Astrocyte (in vitro differentiated cells and primary cell): ENCODE results near the gene DTNB. TPM values are rescaled to one million over a fixed set of nuclear protein-coding genes. Genes with fewer than 3 reads are reported as not detected.

ENCODE experiments used
- DNase-seq: peaks from one replicate; pipeline ENCODE4 v3.0.0-alpha.2; 2010; ENCODE audit warnings: low read depth
- FAIRE-seq: peaks from 2 replicates; lab custom pipeline; 2011; peaks lifted over from hg19 to GRCh38; lab: Jason Lieb, UNC
- H2AFZ ChIP-seq: 2 replicates; pipeline ENCODE4 v1.6.0; 2012; ENCODE audit warnings: low read depth, low read length, inconsistent platforms
- H3K27ac ChIP-seq: 2 replicates; pipeline ENCODE4 v1.5.1; 2011; ENCODE audit warnings: low read depth, low read length, inconsistent platforms
- H3K27me3 ChIP-seq: 2 replicates; pipeline ENCODE4 v1.6.0; 2011; ENCODE audit warnings: low read length, inconsistent platforms; ENCODE audit not compliant: insufficient read depth
- H3K36me3 ChIP-seq: 2 replicates; pipeline ENCODE4 v1.5.1; 2011; ENCODE audit warnings: low read length, inconsistent platforms; ENCODE audit not compliant: insufficient read depth
- H3K4me1 ChIP-seq: 2 replicates; pipeline ENCODE4 v1.5.1; 2011; ENCODE audit warnings: low read length, inconsistent platforms; ENCODE audit not compliant: insufficient read depth
- H3K4me2 ChIP-seq: 2 replicates; pipeline ENCODE4 v1.6.0; 2012; ENCODE audit warnings: low read length, inconsistent platforms
- H3K4me3 ChIP-seq: 2 replicates; pipeline ENCODE4 v1.5.1; 2011; ENCODE audit warnings: low read depth, mild to moderate bottlenecking, low read length, inconsistent platforms; ENCODE audit not compliant: insufficient read depth
- H3K79me2 ChIP-seq: 2 replicates; pipeline ENCODE4 v1.6.0; 2012; ENCODE audit warnings: mild to moderate bottlenecking, low read length, inconsistent platforms; ENCODE audit not compliant: insufficient read depth
- H3K9ac ChIP-seq: 2 replicates; pipeline ENCODE4 v1.6.0; 2012; ENCODE audit warnings: mild to moderate bottlenecking, low read length, inconsistent platforms
- H3K9me3 ChIP-seq: 2 replicates; pipeline ENCODE4 v1.5.1; 2012; ENCODE audit warnings: low read depth, mild to moderate bottlenecking, low read length, inconsistent platforms; ENCODE audit not compliant: insufficient read depth
- H4K20me1 ChIP-seq: 2 replicates; pipeline ENCODE4 v1.6.0; 2012; ENCODE audit warnings: low read length, inconsistent platforms; ENCODE audit not compliant: insufficient read depth
- H3K27ac Mint-ChIP-seq: one replicate; pipeline ENCODE4 v1.8.0; 2021; ENCODE audit warnings: mild to moderate bottlenecking, mixed read lengths; ENCODE audit not compliant: unreplicated experiment
- H3K27me3 Mint-ChIP-seq: one replicate; pipeline ENCODE4 v1.8.0; 2021; ENCODE audit warnings: low read depth, mixed read lengths; ENCODE audit not compliant: unreplicated experiment
- H3K36me3 Mint-ChIP-seq: one replicate; pipeline ENCODE4 v1.8.0; 2021; ENCODE audit warnings: low read depth, mixed read lengths; ENCODE audit not compliant: unreplicated experiment
- H3K4me1 Mint-ChIP-seq: one replicate; pipeline ENCODE4 v1.8.0; 2021; ENCODE audit warnings: low read depth, mixed read lengths; ENCODE audit not compliant: unreplicated experiment
- H3K4me3 Mint-ChIP-seq: one replicate; pipeline ENCODE4 v1.8.0; 2021; ENCODE audit warnings: mild to moderate bottlenecking, moderate library complexity, mixed read lengths; ENCODE audit not compliant: unreplicated experiment
- H3K9me3 Mint-ChIP-seq: one replicate; pipeline ENCODE4 v1.8.0; 2021; ENCODE audit warnings: mild to moderate bottlenecking, mixed read lengths; ENCODE audit not compliant: unreplicated experiment
- EZH2 ChIP-seq: IDR thresholded peaks from 2 replicates; pipeline ENCODE4 v1.6.1; 2012; ENCODE audit warnings: mild to moderate bottlenecking, low read length, inconsistent platforms; ENCODE audit not compliant: insufficient read depth
- total RNA-seq: library from RNA; stranded (reverse); gene quantifications from 2 replicates; pipeline ENCODE4 v1.2.1, GENCODE V29; 2021
- TF ChIP-seq, protein P1 (sequence below): IDR thresholded peaks from 2 replicates; pipeline ENCODE4 v1.5.1; 2011; ENCODE audit warnings: low read depth, mild to moderate bottlenecking, inconsistent platforms, low read length, moderate library complexity; ENCODE audit not compliant: insufficient read depth

The DTNB gene
- total RNA-seq, 1 donor from 2014 or later, result 5.1 TPM

DNA sequence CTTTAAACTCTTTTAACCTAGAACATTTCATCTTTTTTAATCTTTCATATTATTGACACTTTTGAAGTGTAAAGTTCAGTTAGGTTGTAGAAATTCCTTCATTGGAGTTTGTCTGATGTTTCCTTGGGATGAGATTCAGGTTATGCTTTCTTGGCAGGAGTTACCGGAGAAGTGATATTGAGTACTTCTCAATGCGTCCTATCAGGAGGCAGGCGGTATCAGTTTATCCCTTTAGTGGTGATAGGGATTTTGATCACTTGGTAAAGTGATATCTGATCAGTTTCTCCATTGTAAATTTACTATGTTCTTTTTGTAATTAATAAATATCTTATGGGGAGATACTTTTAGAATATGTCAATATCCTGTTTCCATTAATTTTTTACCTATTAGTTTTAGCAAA lies 78.4 kb downstream of the DTNB start:
- peaks cover 3% of the 10 kb centered on the region for H3K4me1 Mint-ChIP-seq
- H2AFZ ChIP-seq, result no peak overlapping the region
- H3K27me3 ChIP-seq, result no peaks in the 10 kb centered on the region
- H4K20me1 ChIP-seq, result no peaks in the 10 kb centered on the region
- H3K27ac ChIP-seq, result no peak overlapping the region
- no peaks in the 10 kb centered on the region for H3K9me3 ChIP-seq
- DNase-seq, result no peak
- no peaks in the 10 kb centered on the region for H3K9me3 Mint-ChIP-seq
- no peaks in the 10 kb centered on the region for H3K36me3 ChIP-seq
- no peak for FAIRE-seq
- no peak overlapping the region for H3K27ac Mint-ChIP-seq
- no peaks in the 10 kb centered on the region for H3K79me2 ChIP-seq
- H3K4me3 Mint-ChIP-seq, result no peak overlapping the region
- H3K36me3 Mint-ChIP-seq, result no peaks in the 10 kb centered on the region
- H3K4me3 ChIP-seq, result no peak overlapping the region
- H3K9ac ChIP-seq, result no peak overlapping the region
- no peaks in the 10 kb centered on the region for H3K4me1 ChIP-seq
- H3K4me2 ChIP-seq, result no peak overlapping the region
- H3K27me3 Mint-ChIP-seq, result no peaks in the 10 kb centered on the region
- TF ChIP-seq EZH2, result no peak
- TF ChIP-seq, protein P1, sequence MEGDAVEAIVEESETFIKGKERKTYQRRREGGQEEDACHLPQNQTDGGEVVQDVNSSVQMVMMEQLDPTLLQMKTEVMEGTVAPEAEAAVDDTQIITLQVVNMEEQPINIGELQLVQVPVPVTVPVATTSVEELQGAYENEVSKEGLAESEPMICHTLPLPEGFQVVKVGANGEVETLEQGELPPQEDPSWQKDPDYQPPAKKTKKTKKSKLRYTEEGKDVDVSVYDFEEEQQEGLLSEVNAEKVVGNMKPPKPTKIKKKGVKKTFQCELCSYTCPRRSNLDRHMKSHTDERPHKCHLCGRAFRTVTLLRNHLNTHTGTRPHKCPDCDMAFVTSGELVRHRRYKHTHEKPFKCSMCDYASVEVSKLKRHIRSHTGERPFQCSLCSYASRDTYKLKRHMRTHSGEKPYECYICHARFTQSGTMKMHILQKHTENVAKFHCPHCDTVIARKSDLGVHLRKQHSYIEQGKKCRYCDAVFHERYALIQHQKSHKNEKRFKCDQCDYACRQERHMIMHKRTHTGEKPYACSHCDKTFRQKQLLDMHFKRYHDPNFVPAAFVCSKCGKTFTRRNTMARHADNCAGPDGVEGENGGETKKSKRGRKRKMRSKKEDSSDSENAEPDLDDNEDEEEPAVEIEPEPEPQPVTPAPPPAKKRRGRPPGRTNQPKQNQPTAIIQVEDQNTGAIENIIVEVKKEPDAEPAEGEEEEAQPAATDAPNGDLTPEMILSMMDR, result no peak

DNA sequence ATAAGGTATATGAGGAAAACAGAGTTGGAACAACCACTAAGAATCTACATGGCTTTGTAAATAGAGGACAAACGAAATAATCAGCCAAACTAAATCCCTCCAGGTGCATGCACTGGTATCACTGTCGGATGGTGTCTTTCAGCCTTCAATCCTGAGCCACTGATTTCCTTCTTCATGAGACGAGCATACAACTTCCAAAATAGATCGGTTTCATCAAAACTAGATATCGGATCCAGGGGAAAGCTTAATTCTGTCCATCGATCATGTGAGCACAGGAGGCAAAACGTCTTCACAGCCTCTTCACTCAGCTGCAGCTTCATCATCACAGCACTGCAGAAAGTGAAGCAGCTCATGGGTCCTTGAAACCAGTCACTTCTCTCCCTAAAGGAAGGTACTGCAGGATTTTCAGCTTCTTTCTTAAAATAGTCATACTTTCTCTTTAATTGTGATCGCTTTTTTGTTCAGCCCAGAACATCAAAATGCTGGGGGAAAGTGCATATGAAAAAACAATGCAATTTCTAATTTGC lies 80.5 kb downstream of the DTNB start:
- DNase-seq (no peak), FAIRE-seq (no peak)
- Histone ChIP-seq H3K27me3 (no peaks in the 10 kb centered on the region), H3K4me3 (no peak overlapping the region), H3K4me2 (no peak overlapping the region), H3K79me2 (no peaks in the 10 kb centered on the region), H3K4me1 (no peaks in the 10 kb centered on the region), H4K20me1 (no peaks in the 10 kb centered on the region), H3K36me3 (no peaks in the 10 kb centered on the region), H3K27ac (no peak overlapping the region), H2AFZ (no peak overlapping the region), H3K9ac (no peak overlapping the region), H3K9me3 (no peaks in the 10 kb centered on the region)
- no peaks in the 10 kb centered on the region for H3K27me3 Mint-ChIP-seq
- no peak overlapping the region for H3K27ac Mint-ChIP-seq
- H3K36me3 Mint-ChIP-seq, result no peaks in the 10 kb centered on the region
- peaks cover 5% of the 10 kb centered on the region for H3K4me1 Mint-ChIP-seq
- TF ChIP-seq, protein P1, result no peak
- no peak for TF ChIP-seq EZH2
- no peak overlapping the region for H3K4me3 Mint-ChIP-seq
- H3K9me3 Mint-ChIP-seq, result no peaks in the 10 kb centered on the region

DNA sequence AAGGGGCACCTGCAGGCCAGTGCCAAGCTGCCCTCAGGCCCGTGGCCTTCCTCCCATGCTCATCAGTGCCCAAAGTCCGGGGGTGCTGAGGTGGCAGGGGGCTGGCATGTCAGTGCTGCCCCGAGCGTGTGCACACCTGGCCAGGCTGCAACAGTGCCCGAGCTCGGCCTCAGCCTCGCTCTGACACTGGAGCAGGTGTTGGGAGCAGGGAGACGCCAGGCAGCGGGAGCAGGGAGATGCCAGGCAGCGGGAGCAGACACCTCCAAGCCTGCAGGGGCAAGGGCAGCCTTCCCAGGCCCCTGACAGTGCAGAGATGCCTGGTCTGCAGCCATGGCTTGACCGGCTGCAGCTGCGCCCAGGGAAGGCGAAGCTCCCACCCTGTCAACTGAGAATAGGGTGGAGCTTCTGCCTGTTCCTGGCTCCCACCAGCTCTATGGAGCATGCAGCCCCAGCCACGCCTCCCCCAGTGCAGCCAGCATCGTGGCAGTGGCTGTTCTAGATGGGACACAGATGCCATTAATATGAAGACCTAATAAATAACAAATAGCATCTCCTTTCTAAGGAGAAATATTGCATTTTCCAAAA lies 82.4 kb downstream of the DTNB start:
- H3K27ac ChIP-seq, result no peak overlapping the region
- Mint-ChIP-seq H3K9me3 (no peaks in the 10 kb centered on the region), H3K27me3 (no peaks in the 10 kb centered on the region), H3K27ac (no peak overlapping the region), H3K4me3 (no peak overlapping the region), H3K36me3 (no peaks in the 10 kb centered on the region), H3K4me1 (peaks cover 20% of the 10 kb centered on the region)
- FAIRE-seq (no peak), DNase-seq (no peak)
- H3K4me1 ChIP-seq, result peaks cover 10% of the 10 kb centered on the region
- no peaks in the 10 kb centered on the region for H3K9me3 ChIP-seq
- no peak overlapping the region for H3K9ac ChIP-seq
- H4K20me1 ChIP-seq, result no peaks in the 10 kb centered on the region
- TF ChIP-seq EZH2, result no peak
- TF ChIP-seq, protein P1, result no peak
- H3K4me3 ChIP-seq, result no peak overlapping the region
- no peaks in the 10 kb centered on the region for H3K79me2 ChIP-seq
- no peak overlapping the region for H3K4me2 ChIP-seq
- H3K27me3 ChIP-seq, result no peaks in the 10 kb centered on the region
- H2AFZ ChIP-seq, result no peak overlapping the region
- H3K36me3 ChIP-seq, result no peaks in the 10 kb centered on the region
